DMS153 treated with DMSO at 0.1 percent for 48 hours (cell line): ENCODE results near the gene PDE6H.

Experiments used
- DNase-seq: peaks from one replicate; lab custom pipeline; 2025; ENCODE audit not compliant: unreplicated experiment; lab: John Stamatoyannopoulos, UW

PDE6H gene

GRCh38 chr12:14968478-14968877 lies 4.4 kb upstream of the PDE6H start:
- no peak for DNase-seq

GRCh38 chr12:14970473-14970872 lies 2.4 kb upstream of the PDE6H start:
- no peak for DNase-seq

- DNase-seq = no peak
Observed at GRCh38 chr12:14974633-14975032, 1.8 kb downstream of the PDE6H start.

GRCh38 chr12:14975457-14975856 lies 2.6 kb downstream of the PDE6H start:
- no peak for DNase-seq

GRCh38 chr12:14976658-14977057 lies 3.8 kb downstream of the PDE6H start:
- DNase-seq = no peak

GRCh38 chr12:14979468-14979867 lies 6.6 kb downstream of the PDE6H start:
- DNase-seq = no peak

GRCh38 chr12:14981049-14981448 lies 8.2 kb downstream of the PDE6H start:
- no peak for DNase-seq

- DNase-seq = no peak
Observed at GRCh38 chr12:14982562-14982961, 9.7 kb downstream of the PDE6H start.

- no peak for DNase-seq
Observed at GRCh38 chr12:14982991-14983390, 10.1 kb downstream of the PDE6H start.

- no peak for DNase-seq
Observed at GRCh38 chr12:14984036-14984435, 11.2 kb downstream of the PDE6H start.

- DNase-seq = no peak
Observed at GRCh38 chr12:14984766-14985285, 12.0 kb downstream of the PDE6H start.

- DNase-seq = no peak
Observed at GRCh38 chr12:14986449-14986848, 13.6 kb downstream of the PDE6H start.

GRCh38 chr12:14988035-14988434 lies 15.2 kb downstream of the PDE6H start:
- no peak for DNase-seq

- DNase-seq = no peak
Observed at GRCh38 chr12:14989790-14990189, 16.9 kb downstream of the PDE6H start.

- no peak for DNase-seq
Observed at GRCh38 chr12:14991069-14991468, 18.2 kb downstream of the PDE6H start.

GRCh38 chr12:14992673-14993072 lies 19.8 kb downstream of the PDE6H start:
- DNase-seq = no peak

- no peak for DNase-seq
Observed at GRCh38 chr12:14993117-14993516, 20.3 kb downstream of the PDE6H start.

GRCh38 chr12:14993537-14994266 lies 20.9 kb downstream of the PDE6H start:
- no peak for DNase-seq

- DNase-seq = no peak
Observed at GRCh38 chr12:14994610-14995009, 21.8 kb downstream of the PDE6H start.

- peak; percentile 21 for DNase-seq
Observed at GRCh38 chr12:14995583-14996425, 23.0 kb downstream of the PDE6H start.

- DNase-seq = no peak
Observed at GRCh38 chr12:14997998-14998397, 25.2 kb downstream of the PDE6H start.

GRCh38 chr12:14999021-14999694 lies 26.3 kb downstream of the PDE6H start:
- DNase-seq = no peak
